Lower leg skin (tissue), 4 donors: ENCODE results near the gene SLC25A28. TPM values are rescaled to one million over a fixed set of nuclear protein-coding genes. Genes with fewer than 3 reads are reported as not detected.

Experiments used
- DNase-seq, 2 donors: peaks; one replicate each; pipeline ENCODE4 v3.0.0-alpha.2; 2019; ENCODE audit warnings: low spot score in 2 of 2
- H3K4me3 ChIP-seq: fragments of 200-600 bp; sonication (generic); 2 replicates; pipeline ENCODE4 v1.5.1; 2017; ENCODE audit warnings: mild to moderate bottlenecking, low read depth; ENCODE audit not compliant: poor library complexity, severe bottlenecking
- POLR2A ChIP-seq, 2 donors: fragments of 450-650 bp; IDR thresholded peaks; one replicate each; pipeline ENCODE4 v1.6.1; 2016 to 2017; ENCODE audit warnings: antibody characterized with exemption in 2 of 2, mild to moderate bottlenecking in 1 of 2, moderate library complexity in 1 of 2
- WGBS, 2 donors: methylation state at CpG; one replicate each; pipeline ENCODE4 v1.1.5; 2018; 5-methylcytosine and 5-hydroxymethylcytosine counted together
- intact Hi-C: fragments of 100-400 bp; cut with DNase I; formaldehyde crosslinking; loops from one replicate; pipeline ENCODE4 v1.15.0; 2023; ENCODE audit warnings: low total_unique reads
- total RNA-seq, 4 donors: library from RNA; depleted of rRNA; stranded (reverse); fragments of >200 nt; gene quantifications; one replicate each; pipeline ENCODE4 v1.1.0, GENCODE V29; 2016
- TF ChIP-seq, protein P1 (sequence below), 3 donors: fragments of 450-650 bp; IDR thresholded peaks; one replicate each; pipeline ENCODE4 v1.5.1; 2016; ENCODE audit warnings: antibody characterized with exemption in 3 of 3, mild to moderate bottlenecking in 3 of 3, moderate library complexity in 2 of 3

The SLC25A28 gene, protein sequence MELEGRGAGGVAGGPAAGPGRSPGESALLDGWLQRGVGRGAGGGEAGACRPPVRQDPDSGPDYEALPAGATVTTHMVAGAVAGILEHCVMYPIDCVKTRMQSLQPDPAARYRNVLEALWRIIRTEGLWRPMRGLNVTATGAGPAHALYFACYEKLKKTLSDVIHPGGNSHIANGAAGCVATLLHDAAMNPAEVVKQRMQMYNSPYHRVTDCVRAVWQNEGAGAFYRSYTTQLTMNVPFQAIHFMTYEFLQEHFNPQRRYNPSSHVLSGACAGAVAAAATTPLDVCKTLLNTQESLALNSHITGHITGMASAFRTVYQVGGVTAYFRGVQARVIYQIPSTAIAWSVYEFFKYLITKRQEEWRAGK
- 10 to 100 TPM; 21.0 to 43.0 (median 26.4) TPM for total RNA-seq

DNA sequence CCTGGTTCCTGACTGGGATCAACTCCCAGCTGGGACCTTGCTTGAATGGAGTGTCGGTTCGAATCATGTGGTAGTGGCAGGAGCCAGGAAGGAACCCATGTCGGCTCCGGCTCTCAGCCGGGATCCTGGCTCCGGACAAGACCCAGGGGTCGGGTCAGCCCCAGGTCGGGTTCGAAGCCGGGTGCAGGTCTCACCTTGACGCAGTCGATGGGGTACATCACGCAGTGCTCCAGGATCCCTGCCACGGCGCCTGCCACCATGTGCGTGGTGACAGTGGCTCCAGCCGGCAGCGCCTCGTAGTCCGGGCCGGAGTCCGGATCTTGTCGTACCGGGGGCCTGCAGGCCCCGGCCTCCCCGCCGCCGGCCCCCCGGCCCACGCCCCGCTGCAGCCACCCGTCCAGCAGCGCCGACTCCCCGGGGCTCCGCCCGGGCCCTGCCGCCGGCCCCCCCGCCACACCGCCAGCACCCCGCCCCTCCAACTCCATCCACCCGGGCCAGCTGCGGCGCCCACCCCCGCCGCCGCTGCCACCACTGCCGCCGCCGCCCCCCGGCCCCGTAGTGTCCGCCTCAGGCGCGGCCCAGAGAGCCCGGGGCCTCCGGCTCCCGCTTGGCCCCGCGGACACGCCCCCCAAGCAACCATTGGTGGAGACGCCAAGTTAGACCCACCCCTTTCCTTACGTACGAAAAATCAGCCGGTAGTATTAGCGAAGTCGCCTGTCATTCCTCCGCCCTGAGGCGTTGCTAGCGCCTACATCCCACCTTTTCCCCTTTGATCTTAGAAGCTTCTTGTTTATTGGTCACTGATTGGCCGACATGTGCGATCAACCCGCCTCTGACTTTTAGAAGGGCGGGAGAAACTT is at the start of gene SLC25A28:
Gene SLC25A28, minus strand, starts transcription at position 589 of the 860 bp plus-strand sequence. Its CDS starts 104 bp downstream, at position 485.
- TF ChIP-seq, protein P1, sequence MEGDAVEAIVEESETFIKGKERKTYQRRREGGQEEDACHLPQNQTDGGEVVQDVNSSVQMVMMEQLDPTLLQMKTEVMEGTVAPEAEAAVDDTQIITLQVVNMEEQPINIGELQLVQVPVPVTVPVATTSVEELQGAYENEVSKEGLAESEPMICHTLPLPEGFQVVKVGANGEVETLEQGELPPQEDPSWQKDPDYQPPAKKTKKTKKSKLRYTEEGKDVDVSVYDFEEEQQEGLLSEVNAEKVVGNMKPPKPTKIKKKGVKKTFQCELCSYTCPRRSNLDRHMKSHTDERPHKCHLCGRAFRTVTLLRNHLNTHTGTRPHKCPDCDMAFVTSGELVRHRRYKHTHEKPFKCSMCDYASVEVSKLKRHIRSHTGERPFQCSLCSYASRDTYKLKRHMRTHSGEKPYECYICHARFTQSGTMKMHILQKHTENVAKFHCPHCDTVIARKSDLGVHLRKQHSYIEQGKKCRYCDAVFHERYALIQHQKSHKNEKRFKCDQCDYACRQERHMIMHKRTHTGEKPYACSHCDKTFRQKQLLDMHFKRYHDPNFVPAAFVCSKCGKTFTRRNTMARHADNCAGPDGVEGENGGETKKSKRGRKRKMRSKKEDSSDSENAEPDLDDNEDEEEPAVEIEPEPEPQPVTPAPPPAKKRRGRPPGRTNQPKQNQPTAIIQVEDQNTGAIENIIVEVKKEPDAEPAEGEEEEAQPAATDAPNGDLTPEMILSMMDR (IDR thresholded peaks at IDR 0.05): no peak
- no peak for TF ChIP-seq POLR2A (IDR thresholded peaks at IDR 0.05)
- WGBS, 2 donors: 0% methylated on average over 24 to 25 of the region's 75 CpGs
- DNase-seq: peak; percentile 98
- peak within 1 kb of the TSS; percentile 46 for H3K4me3 ChIP-seq
- intact Hi-C loops: loop anchor here (10.0 kb wide), 2 partner anchors 65 to 185 kb away; partner anchors contain the start of gene GOT1

DNA sequence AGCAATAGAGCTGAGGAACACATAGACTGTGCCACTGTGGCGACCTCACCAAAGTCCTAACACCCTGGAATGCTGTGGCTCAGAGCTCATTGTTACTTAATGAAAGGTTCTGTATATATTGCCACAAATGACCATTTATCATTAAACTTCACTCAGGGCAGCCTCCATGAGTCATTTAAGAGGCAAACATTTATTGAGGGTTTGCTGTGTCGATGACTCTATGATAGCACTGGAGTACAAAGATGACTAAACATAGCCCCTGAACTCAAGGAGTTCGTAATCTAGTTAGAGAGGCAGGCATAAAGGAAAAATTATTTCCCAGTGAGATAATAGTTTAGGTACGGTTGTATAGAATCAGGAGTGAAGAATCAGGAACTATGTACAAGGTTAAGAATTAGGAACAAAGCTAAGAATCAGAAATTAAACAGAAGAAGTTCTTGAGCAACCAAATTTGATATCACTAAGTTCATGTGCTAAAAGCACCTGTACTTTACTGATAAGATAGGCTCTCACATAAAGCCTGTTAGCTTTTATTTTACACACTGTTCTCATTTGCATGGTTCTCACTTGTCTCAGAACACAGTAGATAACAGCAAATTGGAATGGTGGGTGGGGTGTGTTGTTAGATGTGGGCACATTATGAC is 47.0 kb upstream of the SLC25A28 start:
- WGBS, 2 donors: 88 to 94% methylated on average over 4 of the region's 4 CpGs
- no peak for DNase-seq
- intact Hi-C loops: no loop called here
- no peak overlapping the region for H3K4me3 ChIP-seq
- no peak for TF ChIP-seq POLR2A (IDR thresholded peaks at IDR 0.05)
- TF ChIP-seq, protein P1 (IDR thresholded peaks at IDR 0.05): no peak

DNA sequence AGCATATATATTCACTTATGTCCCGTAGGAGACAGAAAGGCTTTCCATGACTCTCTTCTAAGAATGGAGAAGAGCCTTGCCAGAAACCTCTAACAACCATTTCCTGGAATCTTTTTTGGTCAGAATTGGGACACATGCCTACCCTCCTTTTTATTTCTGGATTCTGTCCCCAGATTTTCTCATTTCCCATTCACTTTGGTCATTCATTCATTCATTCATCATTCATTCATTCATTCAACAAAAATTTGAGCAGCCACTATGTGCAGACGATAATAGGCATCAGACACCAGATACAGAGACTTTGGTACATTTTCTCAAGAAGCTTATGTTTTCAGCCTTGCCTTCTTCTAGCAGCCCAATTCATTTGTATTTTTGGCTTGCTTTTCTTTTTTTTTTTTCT is 45.1 kb upstream of the SLC25A28 start:
- intact Hi-C loops: no loop called here
- H3K4me3 ChIP-seq: no peak overlapping the region
- no peak for TF ChIP-seq POLR2A (IDR thresholded peaks at IDR 0.05)
- TF ChIP-seq, protein P1 (IDR thresholded peaks at IDR 0.05): no peak
- WGBS, 2 donors: 97 to 98% methylated on average over 2 of the region's 2 CpGs
- no peak for DNase-seq

DNA sequence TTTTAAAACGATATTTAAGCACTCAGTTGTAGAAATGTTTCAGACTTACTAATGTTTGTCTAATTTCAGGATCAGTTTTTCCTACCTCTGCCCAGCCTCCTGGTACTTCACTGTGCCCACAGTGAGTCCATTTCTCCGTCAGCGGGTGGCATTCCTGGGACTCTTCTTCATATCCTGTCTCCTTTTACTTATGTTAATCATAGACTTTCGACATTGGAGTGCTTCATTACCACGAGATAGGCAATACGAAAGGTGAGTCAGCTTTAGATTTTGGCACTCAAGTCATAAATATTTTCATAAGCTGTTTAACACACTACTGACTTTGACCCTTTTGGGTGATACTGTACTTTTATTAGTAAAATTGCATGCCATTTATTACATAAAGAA is 41.1 kb upstream of the SLC25A28 start:
- TF ChIP-seq, protein P1 (IDR thresholded peaks at IDR 0.05): no peak
- no peak for TF ChIP-seq POLR2A (IDR thresholded peaks at IDR 0.05)
- no peak for DNase-seq
- 50 to 52% methylated on average over 6 of the region's 6 CpGs for WGBS, 2 donors
- H3K4me3 ChIP-seq: no peak overlapping the region
- intact Hi-C loops: no loop called here

DNA sequence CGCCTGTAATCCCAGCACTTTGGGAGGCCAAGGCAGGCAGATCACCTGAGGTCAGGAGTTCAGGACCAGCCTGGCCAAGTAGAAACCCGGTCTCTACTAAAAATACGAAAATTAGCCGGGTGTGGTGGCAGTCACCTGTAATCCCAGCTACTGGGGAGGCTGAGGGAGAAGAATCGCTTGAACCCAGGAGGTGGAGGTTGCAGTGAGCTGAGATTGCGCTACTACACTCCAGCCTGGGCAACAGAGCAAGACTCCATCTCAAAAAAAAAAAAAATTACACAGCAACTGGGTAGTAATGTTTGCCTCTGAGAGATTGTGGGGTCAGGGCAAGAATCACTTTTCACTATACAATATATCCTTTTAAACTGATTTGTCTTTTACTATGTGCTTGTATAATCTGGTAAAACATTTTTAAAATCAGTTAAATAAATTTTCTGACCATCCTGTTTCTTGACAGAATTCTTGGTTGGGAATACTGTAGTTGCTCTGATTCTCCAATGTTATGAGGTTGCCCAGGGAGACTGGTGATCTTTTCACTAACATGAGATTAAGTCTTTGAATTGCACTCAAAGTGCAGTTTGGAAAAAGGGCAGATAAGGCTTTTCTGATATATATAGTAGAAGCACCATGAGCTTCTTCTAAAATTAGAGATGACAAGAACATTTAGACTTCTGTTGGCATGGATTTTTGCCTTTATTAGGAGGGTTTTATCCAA is 40.6 kb upstream of the SLC25A28 start:
- DNase-seq: no peak
- TF ChIP-seq POLR2A (IDR thresholded peaks at IDR 0.05): no peak
- TF ChIP-seq, protein P1 (IDR thresholded peaks at IDR 0.05): no peak
- H3K4me3 ChIP-seq: no peak overlapping the region

More for the DNA sequence above, 40.6 kb upstream of the SLC25A28 start:
- WGBS, 2 donors: 71 to 85% methylated on average over 6 of the region's 6 CpGs
- intact Hi-C loops: no loop called here
